Sigmoid colon (tissue), 3 donors: ENCODE data around the gene THRB.

Experiments used
- CTCF ChIP-seq, 4 experiments: fragments of 450-650 bp in 3 of 4; fragments of 200-600 bp in 1 of 4; IDR thresholded peaks; one replicate each; pipeline ENCODE4 v1.5.1; 2016 to 2019; ENCODE audit warnings: antibody characterized with exemption in 4 of 4, mild to moderate bottlenecking in 3 of 4, moderate library complexity in 2 of 4
- POLR2A ChIP-seq, 2 donors: fragments of 450-650 bp; IDR thresholded peaks; one replicate each; pipeline ENCODE4 v1.6.1; 2016; ENCODE audit warnings: antibody characterized with exemption in 2 of 2, mild to moderate bottlenecking in 2 of 2, moderate library complexity in 2 of 2

GRCh38 chr3:24191801-24192403, 302.7 kb downstream of the THRB start:
- TF ChIP-seq CTCF (IDR thresholded peaks at IDR 0.05), result no peak
- no peak for TF ChIP-seq POLR2A (IDR thresholded peaks at IDR 0.05)
